Mesendoderm (in vitro differentiated cells): ENCODE results near the gene SERPINB7.
A peak's percentile ranks its signal among the peaks of the same experiment; 100 is the strongest.

Source experiments
- DNase-seq: peaks from one replicate; pipeline ENCODE4 v3.0.0; 2013
- H2AK5ac ChIP-seq: 2 replicates; pipeline ENCODE4 v1.6.1; 2013; ENCODE audit warnings: low read length, inconsistent platforms
- H2BK120ac ChIP-seq: 2 replicates; pipeline ENCODE4 v1.6.1; 2013; ENCODE audit warnings: low read depth, mild to moderate bottlenecking, low read length, moderate library complexity, mixed read lengths
- H2BK15ac ChIP-seq: replicated peaks from 2 replicates; pipeline ENCODE4 v1.6.1; 2013; ENCODE audit warnings: low read depth, mild to moderate bottlenecking, moderate library complexity
- H2BK5ac ChIP-seq: 2 replicates; pipeline ENCODE4 v1.6.1; 2013; ENCODE audit warnings: low read length, inconsistent platforms
- H3K18ac ChIP-seq: 2 replicates; pipeline ENCODE4 v1.6.1; 2013; ENCODE audit warnings: mild to moderate bottlenecking, low read length, mixed read lengths
- H3K23ac ChIP-seq: one replicate; pipeline ENCODE4 v1.6.1; 2013; ENCODE audit warnings: low read length
- H3K27ac ChIP-seq: 2 replicates; pipeline ENCODE4 v1.5.1; 2013; ENCODE audit warnings: low read depth, mild to moderate bottlenecking, inconsistent platforms, low read length, moderate library complexity
- H3K27me3 ChIP-seq: 2 replicates; pipeline ENCODE4 v1.6.1; 2013; ENCODE audit warnings: low read length, control low read depth, mild to moderate bottlenecking, inconsistent platforms; ENCODE audit not compliant: insufficient read depth, poor library complexity
- H3K36me3 ChIP-seq: 2 replicates; pipeline ENCODE4 v1.6.1; 2013; ENCODE audit warnings: low read length, inconsistent platforms; ENCODE audit not compliant: control insufficient read depth, insufficient read depth
- H3K4ac ChIP-seq: one replicate; pipeline ENCODE4 v1.6.1; 2013; ENCODE audit warnings: low read depth, mild to moderate bottlenecking, low read length, moderate library complexity
- H3K4me1 ChIP-seq: 2 replicates; pipeline ENCODE4 v1.6.1; 2013; ENCODE audit warnings: low read depth, low read length, inconsistent platforms; ENCODE audit not compliant: control insufficient read depth
- H3K4me2 ChIP-seq: 2 replicates; pipeline ENCODE4 v1.6.1; 2013; ENCODE audit warnings: low read length
- H3K4me3 ChIP-seq: 2 replicates; pipeline ENCODE4 v1.5.1; 2013; ENCODE audit warnings: mild to moderate bottlenecking, low read length
- H3K56ac ChIP-seq: one replicate; pipeline ENCODE4 v1.6.1; 2013; ENCODE audit warnings: low read length
- H3K79me1 ChIP-seq: 2 replicates; pipeline ENCODE4 v1.6.1; 2013; ENCODE audit warnings: low read length, inconsistent platforms
- H3K79me2 ChIP-seq: 2 replicates; pipeline ENCODE4 v1.6.1; 2013; ENCODE audit warnings: mild to moderate bottlenecking, low read length; ENCODE audit not compliant: control insufficient read depth, insufficient read depth
- H3K9ac ChIP-seq: 2 replicates; pipeline ENCODE4 v1.6.1; 2013; ENCODE audit warnings: low read length, inconsistent platforms
- H4K5ac ChIP-seq: one replicate; pipeline ENCODE4 v1.6.1; 2013; ENCODE audit warnings: low read length
- H4K8ac ChIP-seq: one replicate; pipeline ENCODE4 v1.6.1; 2013; ENCODE audit warnings: low read depth, mild to moderate bottlenecking, control low read depth, low read length, moderate library complexity
- WGBS: extraction: QIAGEN DNeasy Blood & Tissue Kit; methylation state at CpG from one replicate; pipeline ENCODE4 v1.1.7; 2013; ENCODE audit warnings: low lambda C conversion rate, missing lambda C conversion rate; ENCODE audit not compliant: insufficient coverage; ENCODE audit errors: extremely low coverage; 5-methylcytosine and 5-hydroxymethylcytosine counted together

Gene SERPINB7

GRCh38 chr18:63836456-63836855, 61.2 kb downstream of the SERPINB7 start:
- Histone ChIP-seq H4K5ac (no peak overlapping the region), H3K9ac (no peak overlapping the region), H2BK5ac (no peak overlapping the region), H3K4ac (no peak overlapping the region), H3K79me1 (no peaks in the 10 kb centered on the region), H3K4me3 (no peak overlapping the region), H3K18ac (no peak overlapping the region), H2BK120ac (no peak overlapping the region), H4K8ac (no peak overlapping the region), H2BK15ac (no peak overlapping the region), H3K27me3 (no peaks in the 10 kb centered on the region), H3K23ac (no peak overlapping the region), H3K36me3 (no peaks in the 10 kb centered on the region), H2AK5ac (no peak overlapping the region), H3K56ac (no peak overlapping the region), H3K4me2 (no peak overlapping the region), H3K27ac (no peak overlapping the region), H3K4me1 (no peaks in the 10 kb centered on the region), H3K79me2 (no peaks in the 10 kb centered on the region)
- DNase-seq, result no peak
- no CpG with 5 or more reads among the region's 3 CpGs for WGBS

DNA sequence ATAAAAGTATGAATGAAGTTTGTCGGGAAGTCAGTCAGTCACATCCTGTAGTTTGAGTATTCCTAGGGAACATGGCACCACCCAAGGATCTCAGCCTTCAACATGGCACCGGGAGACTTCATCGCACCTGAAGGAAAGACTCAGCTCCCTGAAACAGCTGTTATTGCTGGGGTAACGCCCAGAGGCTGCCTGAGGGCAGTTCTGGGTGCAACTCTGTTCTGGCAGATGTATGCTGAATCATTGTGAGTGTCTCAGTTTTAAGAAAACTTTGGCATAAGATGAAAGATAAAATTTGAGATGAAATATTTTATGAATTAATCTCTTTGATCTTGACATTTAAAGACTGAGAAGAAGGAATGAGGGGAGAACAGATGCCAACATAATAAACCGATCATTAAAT, 62.4 kb downstream of the SERPINB7 start:
- Histone ChIP-seq H3K4me3 (no peak overlapping the region), H3K23ac (no peak overlapping the region), H3K9ac (no peak overlapping the region), H2BK5ac (no peak overlapping the region), H3K56ac (no peak overlapping the region), H3K4ac (no peak overlapping the region), H3K79me2 (no peaks in the 10 kb centered on the region), H3K18ac (no peak overlapping the region), H3K27ac (no peak overlapping the region), H3K4me2 (no peak overlapping the region), H3K79me1 (no peaks in the 10 kb centered on the region), H4K8ac (no peak overlapping the region), H2BK120ac (no peak overlapping the region), H3K4me1 (no peaks in the 10 kb centered on the region), H3K27me3 (no peaks in the 10 kb centered on the region), H4K5ac (no peak overlapping the region), H2AK5ac (no peak overlapping the region), H2BK15ac (no peak overlapping the region), H3K36me3 (no peaks in the 10 kb centered on the region)
- DNase-seq, result no peak
- WGBS, result no CpG with 5 or more reads among the region's 5 CpGs

DNA sequence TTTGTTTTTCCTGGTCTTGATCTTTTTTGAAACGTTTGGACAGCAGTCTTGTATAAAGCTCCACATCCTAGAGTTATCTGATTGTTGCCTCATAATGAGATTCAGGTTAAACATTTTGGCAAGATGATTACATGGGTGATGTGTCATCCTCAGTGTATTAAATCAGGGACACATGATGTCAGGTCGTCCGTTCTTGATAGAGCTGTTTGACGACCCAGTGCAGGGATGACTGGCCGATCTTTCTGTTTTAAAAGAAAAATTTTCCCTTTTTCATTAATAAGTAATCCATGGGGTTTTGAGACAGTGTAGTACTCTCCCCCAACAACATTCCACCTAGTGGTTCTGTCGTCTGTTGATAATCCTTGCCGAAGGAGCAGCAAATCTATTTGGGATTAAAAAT, 67.8 kb downstream of the SERPINB7 start:
- H3K4me1 ChIP-seq, result no peaks in the 10 kb centered on the region
- H3K18ac ChIP-seq, result no peak overlapping the region
- H3K23ac ChIP-seq, result no peak overlapping the region
- no peak overlapping the region for H3K4me3 ChIP-seq
- no peak overlapping the region for H3K4ac ChIP-seq
- no peak overlapping the region for H2AK5ac ChIP-seq
- H2BK120ac ChIP-seq, result no peak overlapping the region
- no CpG with 5 or more reads among the region's 7 CpGs for WGBS
- H3K36me3 ChIP-seq, result no peaks in the 10 kb centered on the region
- no peak overlapping the region for H4K5ac ChIP-seq
- H2BK15ac ChIP-seq, result no peak overlapping the region
- H3K4me2 ChIP-seq, result no peak overlapping the region
- no peak overlapping the region for H3K56ac ChIP-seq
- no peak overlapping the region for H3K9ac ChIP-seq
- DNase-seq, result no peak
- H3K79me2 ChIP-seq, result no peaks in the 10 kb centered on the region
- no peaks in the 10 kb centered on the region for H3K27me3 ChIP-seq
- H3K79me1 ChIP-seq, result no peaks in the 10 kb centered on the region
- H2BK5ac ChIP-seq, result no peak overlapping the region
- no peak overlapping the region for H3K27ac ChIP-seq
- H4K8ac ChIP-seq, result no peak overlapping the region

GRCh38 chr18:63844254-63844653, 69.0 kb downstream of the SERPINB7 start:
- Histone ChIP-seq H3K27me3 (no peaks in the 10 kb centered on the region), H2BK5ac (no peak overlapping the region), H3K4me2 (no peak overlapping the region), H3K79me2 (no peaks in the 10 kb centered on the region), H3K4me3 (no peak overlapping the region), H3K56ac (no peak overlapping the region), H2BK15ac (no peak overlapping the region), H4K5ac (no peak overlapping the region), H3K36me3 (no peaks in the 10 kb centered on the region), H3K4me1 (no peaks in the 10 kb centered on the region), H2BK120ac (no peak overlapping the region), H3K27ac (no peak overlapping the region), H3K23ac (no peak overlapping the region), H3K18ac (no peak overlapping the region), H2AK5ac (no peak overlapping the region), H3K79me1 (no peaks in the 10 kb centered on the region), H3K4ac (no peak overlapping the region), H4K8ac (no peak overlapping the region), H3K9ac (no peak overlapping the region)
- peak; percentile 47 for DNase-seq
- WGBS, result no CpG with 5 or more reads among the region's 3 CpGs

DNA sequence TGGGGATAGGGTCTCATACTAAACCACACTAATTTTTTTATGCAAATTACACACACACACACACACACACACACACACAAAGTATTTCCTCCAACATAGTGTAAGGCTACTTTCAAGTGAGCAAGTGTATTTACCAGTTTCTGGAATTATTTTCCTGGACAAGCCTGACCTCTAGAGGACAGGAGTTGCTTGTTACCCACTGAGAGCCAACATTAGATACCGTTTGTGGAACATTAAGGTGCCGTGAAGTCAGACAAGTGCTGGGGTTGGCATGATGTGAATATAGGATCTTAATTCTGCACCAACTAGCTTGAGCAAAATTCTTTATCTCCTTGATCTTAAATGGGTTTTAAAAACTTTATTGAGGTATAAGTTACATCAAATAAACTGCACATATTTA, 72.9 kb downstream of the SERPINB7 start:
- Histone ChIP-seq H3K4me3 (no peak overlapping the region), H3K4me2 (no peak overlapping the region), H2BK5ac (no peak overlapping the region), H3K79me1 (no peaks in the 10 kb centered on the region), H4K8ac (no peak overlapping the region), H3K9ac (no peak overlapping the region), H3K4ac (no peak overlapping the region), H3K23ac (no peak overlapping the region), H2AK5ac (no peak overlapping the region), H3K27me3 (no peaks in the 10 kb centered on the region), H3K27ac (no peak overlapping the region), H3K79me2 (no peaks in the 10 kb centered on the region), H3K36me3 (no peaks in the 10 kb centered on the region), H4K5ac (no peak overlapping the region), H3K18ac (no peak overlapping the region), H2BK120ac (no peak overlapping the region), H3K56ac (no peak overlapping the region), H3K4me1 (no peaks in the 10 kb centered on the region), H2BK15ac (no peak overlapping the region)
- DNase-seq, result peak; percentile 71
- WGBS, result no CpG with 5 or more reads among the region's 2 CpGs

DNA sequence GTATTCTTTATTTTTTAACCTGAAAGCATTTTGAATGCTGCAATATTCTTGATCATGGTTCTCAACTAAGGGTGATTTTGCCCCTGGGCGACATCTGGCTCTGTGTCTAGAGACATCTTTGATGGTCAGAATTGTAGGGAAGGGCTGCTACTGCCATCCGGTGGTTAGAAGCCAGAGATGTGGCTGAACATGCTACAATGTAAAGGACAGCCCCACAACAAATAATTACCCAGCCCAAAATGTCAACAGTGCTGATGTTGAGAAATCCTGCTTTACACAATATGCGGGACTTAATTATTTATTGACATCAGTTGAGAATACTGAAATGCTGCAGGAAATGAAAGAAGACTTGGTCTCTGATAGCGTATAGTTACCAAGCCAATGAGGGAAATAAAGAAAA, 74.8 kb downstream of the SERPINB7 start:
- DNase-seq, result peak; percentile 72

More for the DNA sequence above, 74.8 kb downstream of the SERPINB7 start:
- H4K8ac ChIP-seq, result no peak overlapping the region
- H2BK15ac ChIP-seq, result no peak overlapping the region
- H3K4ac ChIP-seq, result no peak overlapping the region
- H3K79me1 ChIP-seq, result no peaks in the 10 kb centered on the region
- H3K23ac ChIP-seq, result no peak overlapping the region
- no peak overlapping the region for H3K56ac ChIP-seq
- no peak overlapping the region for H2BK5ac ChIP-seq
- no CpG with 5 or more reads among the region's 4 CpGs for WGBS
- no peak overlapping the region for H3K4me2 ChIP-seq
- no peaks in the 10 kb centered on the region for H3K4me1 ChIP-seq
- no peak overlapping the region for H2AK5ac ChIP-seq
- H3K27ac ChIP-seq, result no peak overlapping the region
- H3K18ac ChIP-seq, result no peak overlapping the region
- H3K9ac ChIP-seq, result no peak overlapping the region
- H3K79me2 ChIP-seq, result no peaks in the 10 kb centered on the region
- H3K27me3 ChIP-seq, result no peaks in the 10 kb centered on the region
- H3K36me3 ChIP-seq, result no peaks in the 10 kb centered on the region
- no peak overlapping the region for H2BK120ac ChIP-seq
- no peak overlapping the region for H4K5ac ChIP-seq
- H3K4me3 ChIP-seq, result no peak overlapping the region
